NCI-H526 (cell line): ENCODE results near the gene CARMIL1.

Experiments
- DNase-seq, 2 experiments: peaks; one replicate each; lab custom pipeline; 2025; lab: John Stamatoyannopoulos, UW

The CARMIL1 gene

GRCh38 chr6:25309886-25310285, 30.7 kb downstream of the CARMIL1 start:
- DNase-seq, result no peak

DNA sequence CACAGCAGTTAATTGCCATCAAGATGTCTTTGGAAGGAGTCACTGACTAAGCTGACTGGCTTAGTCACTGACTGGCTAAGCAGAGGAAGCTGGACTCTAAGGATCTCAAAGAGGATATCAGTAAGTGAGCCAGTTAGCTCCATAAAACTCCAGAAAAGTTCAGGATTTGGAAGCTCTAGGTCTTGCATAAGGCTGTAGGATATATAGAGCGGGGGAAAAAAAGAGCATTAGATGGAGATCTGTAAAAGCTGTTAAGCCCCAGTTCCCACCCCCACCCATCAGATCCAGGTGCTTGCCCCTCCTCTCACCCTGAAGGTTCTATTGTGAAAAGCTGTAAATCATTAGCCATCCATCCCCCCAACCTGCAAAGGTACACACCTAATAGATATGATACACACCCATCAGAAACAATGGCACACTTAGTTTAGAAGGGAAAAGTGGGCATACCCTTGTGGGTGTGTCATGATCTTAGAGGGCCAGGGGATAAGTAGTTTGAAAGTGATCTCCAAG, 32.2 kb downstream of the CARMIL1 start:
- DNase-seq, result no peak

DNA sequence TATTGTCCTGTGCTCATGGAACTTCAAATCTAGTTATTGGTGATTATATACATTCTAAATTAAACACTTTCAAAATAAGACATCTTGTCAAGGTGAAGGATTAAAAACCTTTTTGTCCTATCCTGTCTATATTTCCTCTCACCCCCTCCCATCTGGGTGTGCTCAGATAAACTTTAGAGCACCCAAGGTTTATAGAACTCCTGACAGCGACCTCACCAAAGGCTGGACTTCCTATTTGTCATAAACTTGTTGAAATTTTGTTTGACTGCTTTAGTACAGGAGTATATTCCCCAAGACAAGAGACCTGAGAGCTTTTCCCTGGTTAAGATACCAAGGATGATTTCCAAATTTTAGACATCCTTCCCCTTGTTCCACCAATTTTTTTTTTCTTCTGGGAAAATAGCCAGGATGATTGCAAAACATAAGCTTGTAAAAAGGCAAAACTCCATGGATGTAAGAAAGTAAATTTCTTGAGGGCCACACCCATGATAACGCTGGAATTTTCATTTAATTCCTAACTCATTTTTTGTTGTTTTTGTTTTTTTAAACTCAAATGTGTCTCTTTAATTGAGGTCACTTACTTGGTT, 33.0 kb downstream of the CARMIL1 start:
- DNase-seq, result no peak

- no peak for DNase-seq
Observed at GRCh38 chr6:25312703-25313102, 33.5 kb downstream of the CARMIL1 start.

DNA sequence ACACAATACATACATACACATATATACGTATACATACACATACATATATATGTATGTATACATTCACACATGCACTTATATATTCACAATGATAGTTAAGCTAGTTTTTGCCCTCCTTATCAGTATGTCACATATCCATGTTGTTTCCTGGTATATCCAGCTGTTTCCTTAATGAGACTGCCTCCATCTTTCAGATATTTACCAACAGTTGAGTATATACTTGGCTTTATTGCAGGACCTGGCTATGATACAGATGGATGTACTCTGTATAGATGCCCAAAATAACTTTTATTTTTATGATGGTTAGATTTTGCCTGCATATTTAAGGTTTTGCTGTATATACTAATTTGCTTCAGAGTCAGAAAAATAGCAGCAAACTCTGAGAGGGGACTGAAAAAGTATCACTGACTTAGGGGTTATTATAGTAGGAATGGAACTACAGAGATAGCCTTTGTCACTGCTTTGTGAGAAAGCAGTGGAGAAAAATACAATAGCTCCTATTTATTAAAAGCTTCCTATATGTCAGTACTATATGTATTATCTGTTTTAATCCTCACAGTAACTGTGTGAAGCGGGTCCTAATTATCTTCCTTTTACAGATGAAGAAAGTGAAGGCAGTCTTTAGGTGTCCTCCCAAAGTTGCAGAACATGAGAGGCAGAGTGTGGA, 35.5 kb downstream of the CARMIL1 start:
- DNase-seq, result no peak

GRCh38 chr6:25315194-25316177, 36.3 kb downstream of the CARMIL1 start:
- no peak for DNase-seq

GRCh38 chr6:25316626-25317025, 37.5 kb downstream of the CARMIL1 start:
- no peak for DNase-seq

DNA sequence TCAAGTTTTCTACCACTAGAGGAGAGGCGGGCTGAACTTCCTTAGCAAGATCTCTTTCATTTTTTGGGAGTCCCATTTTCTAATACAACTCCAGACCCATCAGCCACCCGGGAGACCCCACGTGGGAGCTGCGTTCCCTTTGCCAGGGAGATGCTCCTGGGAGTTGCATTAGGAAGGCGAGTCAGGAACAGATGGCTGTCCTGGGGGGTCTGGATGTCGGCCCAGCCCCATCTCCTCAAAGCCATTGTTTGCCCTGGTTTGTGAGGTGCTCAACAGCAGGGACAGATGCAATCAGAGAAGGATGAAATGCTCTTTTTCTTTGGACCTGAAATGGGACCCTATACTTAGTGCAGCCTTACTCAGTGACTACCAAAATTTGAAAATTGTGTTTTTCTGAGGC, 39.4 kb downstream of the CARMIL1 start:
- no peak for DNase-seq

DNA sequence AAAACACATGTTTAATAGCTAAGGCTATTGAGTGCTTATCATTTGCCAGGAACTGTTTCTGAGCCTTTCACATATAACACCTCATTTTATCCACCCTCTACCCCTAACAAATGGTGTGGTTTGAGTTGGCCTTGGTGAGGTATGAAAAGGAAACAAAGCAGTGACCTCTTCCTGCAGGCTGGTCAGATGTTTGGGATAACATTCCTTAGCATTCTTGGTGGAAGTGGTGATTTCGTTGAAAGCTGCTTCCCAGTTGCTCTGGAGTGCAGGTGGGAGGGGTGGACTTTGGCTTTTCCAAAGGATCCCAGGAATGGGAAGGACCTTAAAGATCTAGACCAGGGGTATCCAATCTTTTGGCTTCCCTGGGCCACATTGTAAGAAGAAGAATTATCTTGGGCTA, 41.3 kb downstream of the CARMIL1 start:
- DNase-seq, result no peak

- no peak for DNase-seq
Observed at GRCh38 chr6:25322692-25323091, 43.5 kb downstream of the CARMIL1 start.

GRCh38 chr6:25324066-25324762, 45.0 kb downstream of the CARMIL1 start:
- DNase-seq, result no peak

DNA sequence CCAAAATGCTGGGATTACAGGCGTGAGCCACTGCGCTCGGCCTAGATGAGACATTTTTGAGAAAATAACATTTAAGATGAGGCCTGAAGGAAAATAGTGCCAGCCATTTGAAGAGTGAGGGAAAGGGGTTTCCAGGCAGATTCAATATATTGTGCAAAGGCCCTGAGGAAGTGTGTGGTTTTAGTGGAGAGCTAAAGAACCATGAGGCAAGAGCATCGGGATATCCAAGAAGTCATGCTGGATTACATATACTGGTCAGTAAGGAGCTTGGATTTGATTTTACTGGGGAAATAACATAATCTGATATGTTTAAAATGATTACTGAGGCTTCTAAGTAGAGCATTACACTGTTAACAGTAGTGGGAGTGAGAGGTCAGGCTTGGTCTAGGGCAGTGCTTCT, 47.0 kb downstream of the CARMIL1 start:
- no peak for DNase-seq

GRCh38 chr6:25326960-25327359, 47.8 kb downstream of the CARMIL1 start:
- DNase-seq, result no peak

- no peak for DNase-seq
Observed at GRCh38 chr6:25327432-25327831, 48.3 kb downstream of the CARMIL1 start.

DNA sequence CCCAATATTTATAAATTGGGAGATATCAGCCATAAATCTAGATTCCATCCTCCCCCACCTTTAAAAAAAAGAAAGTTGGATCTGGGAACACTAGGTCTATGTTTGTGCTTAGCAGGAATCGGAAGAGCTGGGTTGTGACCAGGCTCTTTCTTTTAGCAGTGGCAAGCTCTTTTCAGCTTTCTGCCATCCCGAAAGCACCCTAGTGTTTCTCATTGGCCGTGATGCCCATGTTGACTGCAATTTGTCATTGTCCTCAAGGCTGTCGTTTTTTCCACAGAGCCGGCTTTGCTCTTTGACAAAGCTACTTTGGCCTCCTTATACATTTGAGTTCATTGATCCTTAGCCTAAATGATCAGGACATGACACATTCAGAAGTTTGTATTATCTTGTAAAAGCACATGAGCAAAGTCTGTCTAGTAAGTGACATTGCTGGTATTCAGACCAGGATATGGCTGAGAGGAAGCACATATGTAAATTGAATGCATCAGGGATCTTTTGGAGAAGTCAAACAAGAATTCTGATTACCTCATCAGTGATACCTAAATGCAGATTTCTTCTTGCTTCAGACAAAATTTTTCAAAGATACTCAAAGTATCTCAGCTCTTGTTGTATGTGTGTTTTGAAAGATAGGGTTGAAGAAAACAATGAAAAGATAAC, 50.1 kb downstream of the CARMIL1 start:
- no peak for DNase-seq

DNA sequence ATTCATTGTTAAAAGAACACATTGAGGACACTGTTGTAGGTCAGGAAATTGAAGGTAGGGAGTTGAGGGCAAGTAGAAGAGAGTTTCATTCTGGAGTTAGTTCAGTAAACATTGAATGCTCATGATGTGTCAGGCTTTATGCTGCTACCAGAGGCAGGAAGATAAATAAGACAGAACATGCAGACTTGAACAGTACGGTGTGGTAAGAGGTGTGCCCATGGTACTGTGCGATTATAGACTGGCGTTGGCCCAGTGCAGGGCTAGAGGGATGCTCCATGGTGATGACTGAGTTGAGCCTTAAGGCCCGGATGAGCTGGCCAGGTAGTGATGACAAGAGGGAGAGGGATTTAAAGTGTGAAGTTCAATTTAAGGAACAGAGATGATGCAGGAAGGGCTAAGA, 50.8 kb downstream of the CARMIL1 start:
- no peak for DNase-seq

DNA sequence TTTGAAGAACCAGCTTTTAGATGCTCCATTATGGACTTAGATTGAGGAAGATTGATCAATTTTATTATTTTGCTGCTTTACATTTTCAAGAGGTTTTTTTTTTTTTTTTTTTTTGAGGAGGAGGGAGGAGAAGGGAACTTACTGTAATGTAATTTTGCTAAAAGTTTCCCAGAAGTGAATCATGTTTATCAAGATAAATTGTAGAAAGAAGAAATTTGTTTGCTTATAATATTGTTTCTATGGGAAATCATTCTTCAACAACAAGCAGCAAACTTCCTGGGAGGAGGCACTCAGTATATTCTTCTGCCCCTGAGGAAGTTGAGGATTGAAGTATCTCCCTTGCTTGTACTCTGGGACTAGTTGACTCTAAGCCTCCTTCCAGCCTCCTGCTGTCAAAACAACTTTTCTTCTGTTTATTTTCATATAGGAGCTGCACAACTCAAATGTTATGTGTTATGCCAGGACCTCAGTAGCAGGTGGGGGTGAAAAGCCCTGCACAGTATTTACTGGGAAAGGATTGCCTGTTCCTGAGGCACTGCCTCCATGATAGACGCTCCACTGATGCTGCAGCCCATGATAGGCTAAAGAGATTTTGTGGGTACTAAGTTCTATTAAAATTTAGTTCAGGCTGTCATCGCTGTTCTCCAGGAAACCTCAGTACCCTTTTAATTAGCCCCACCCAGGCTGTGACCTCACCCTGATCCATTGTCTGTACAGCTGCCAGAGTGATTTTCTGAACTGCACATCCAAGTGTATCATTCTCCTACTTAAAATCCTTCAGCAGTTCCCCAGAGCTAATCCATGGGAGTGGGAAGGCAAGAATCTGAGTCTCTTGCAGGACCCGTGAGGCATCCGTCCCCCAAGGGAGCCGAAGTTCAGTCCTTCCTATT, 51.9 kb downstream of the CARMIL1 start:
- no peak for DNase-seq

GRCh38 chr6:25332165-25332564, 53.0 kb downstream of the CARMIL1 start:
- no peak for DNase-seq

GRCh38 chr6:25332655-25333071, 53.5 kb downstream of the CARMIL1 start:
- DNase-seq, result no peak

- DNase-seq, result no peak
Observed at GRCh38 chr6:25333471-25333870, 54.3 kb downstream of the CARMIL1 start.
